BLaER1 treated with 17β-estradiol and CSF1 and Interleukin-3, amounts not matched to agents 10 nM and 100 nM (cell line): ENCODE data around the gene PIGS.
A peak's percentile ranks its signal among the peaks of the same experiment; 100 is the strongest.

Experiments
- H3K27ac ChIP-seq, 11 experiments: shearing (Covaris generic); formaldehyde crosslinking; 2 replicates each; pipeline ENCODE4 v1.8.1; 2022
- H3K27me3 ChIP-seq, 11 experiments: shearing (Covaris generic); formaldehyde crosslinking; 2 replicates each; pipeline ENCODE4 v1.8.1; 2022
- H3K36me3 ChIP-seq, 11 experiments: shearing (Covaris generic); formaldehyde crosslinking; 2 replicates each; pipeline ENCODE4 v1.8.1; 2022
- H3K4me1 ChIP-seq, 10 experiments: shearing (Covaris generic); formaldehyde crosslinking; 2 replicates each; pipeline ENCODE4 v1.8.1; 2022
- H3K4me2 ChIP-seq, 11 experiments: shearing (Covaris generic); formaldehyde crosslinking; 2 replicates each; pipeline ENCODE4 v1.8.1; 2022
- H3K4me3 ChIP-seq, 10 experiments: shearing (Covaris generic); formaldehyde crosslinking; 2 replicates each; pipeline ENCODE4 v1.8.1; 2022
- H3K9ac ChIP-seq, 11 experiments: shearing (Covaris generic); formaldehyde crosslinking; 2 replicates each; pipeline ENCODE4 v1.8.1; 2022
- H3K9me3 ChIP-seq, 11 experiments: shearing (Covaris generic); formaldehyde crosslinking; replicated peaks in 1 of 11; 2 replicates each; pipeline ENCODE4 v1.8.1; 2022
- H4K20me1 ChIP-seq, 11 experiments: shearing (Covaris generic); formaldehyde crosslinking; 2 replicates each; pipeline ENCODE4 v1.8.1; 2022
- Cebpa-rat ChIP-seq, 11 experiments: shearing (Covaris generic); IDR thresholded peaks; 2 replicates each; pipeline ENCODE4 v1.8.1; 2022

PIGS gene

GRCh38 chr17:28571361-28572122 is at the start of gene PIGS:
Gene PIGS (minus strand): TSS chr17:28571524. CDS start chr17:28571496, 28 bp downstream.
- Histone ChIP-seq H3K36me3 (peaks cover 2 to 39% (median 18%) of the 10 kb centered on the region in 11 experiments; a peak in 17 of 22 replicates), H3K4me1 (peaks cover 58 to 70% (median 65%) of the 10 kb centered on the region in 10 experiments), H3K4me2 (peak within 1 kb of the TSS; percentile 82 to 96 (median 89)), H3K27me3 (no peaks in the 10 kb centered on the region), H3K9me3 (no peaks in the 10 kb centered on the region), H4K20me1 (peaks cover 9 to 35% (median 27%) of the 10 kb centered on the region in 11 experiments; a peak in 14 of 22 replicates), H3K4me3 (peak within 1 kb of the TSS; percentile 78 to 99 (median 96)), H3K9ac (peak within 1 kb of the TSS; percentile 79 to 88 (median 87)), H3K27ac (peak within 1 kb of the TSS; percentile 70 to 83 (median 76))
- TF ChIP-seq Cebpa-rat (IDR thresholded peaks at IDR 0.05), result no peak

GRCh38 chr17:28620010-28620409 is 48.7 kb upstream of the PIGS start:
- H3K4me1 ChIP-seq, result peaks cover 0 to 16% (median under 1%) of the 10 kb centered on the region in 10 experiments; a peak in 9 of 20 replicates
- no peaks in the 10 kb centered on the region for H3K9me3 ChIP-seq
- H3K9ac ChIP-seq, result no peak overlapping the region
- H3K36me3 ChIP-seq, result peaks cover 100% of the 10 kb centered on the region in 11 experiments
- peaks cover 33 to 87% (median 72%) of the 10 kb centered on the region in 11 experiments; a peak in 17 of 22 replicates for H4K20me1 ChIP-seq
- no peaks in the 10 kb centered on the region for H3K27me3 ChIP-seq
- no peak overlapping the region for H3K27ac ChIP-seq
- H3K4me3 ChIP-seq, result no peak overlapping the region
- no peak overlapping the region for H3K4me2 ChIP-seq
- TF ChIP-seq Cebpa-rat (IDR thresholded peaks at IDR 0.05), result no peak

GRCh38 chr17:28618464-28618863 is 47.1 kb upstream of the PIGS start:
- H3K4me3 ChIP-seq, result no peak overlapping the region
- no peaks in the 10 kb centered on the region for H3K9me3 ChIP-seq
- peaks cover 32 to 87% (median 72%) of the 10 kb centered on the region in 11 experiments; a peak in 18 of 22 replicates for H4K20me1 ChIP-seq
- peaks cover 0 to 28% (median 16%) of the 10 kb centered on the region in 10 experiments; a peak in 15 of 20 replicates for H3K4me1 ChIP-seq
- no peaks in the 10 kb centered on the region for H3K27me3 ChIP-seq
- TF ChIP-seq Cebpa-rat (IDR thresholded peaks at IDR 0.05), result no peak
- H3K27ac ChIP-seq, result no peak overlapping the region
- H3K36me3 ChIP-seq, result peaks cover 100% of the 10 kb centered on the region in 11 experiments
- no peak overlapping the region for H3K4me2 ChIP-seq
- H3K9ac ChIP-seq, result no peak overlapping the region

GRCh38 chr17:28616281-28616680 is 45.0 kb upstream of the PIGS start:
- no peak for TF ChIP-seq Cebpa-rat (IDR thresholded peaks at IDR 0.05)
- H3K27me3 ChIP-seq, result no peaks in the 10 kb centered on the region
- no peak overlapping the region for H3K9ac ChIP-seq
- no peaks in the 10 kb centered on the region for H3K9me3 ChIP-seq
- H3K27ac ChIP-seq, result no peak overlapping the region
- H3K4me1 ChIP-seq, result peaks cover 0 to 40% (median 27%) of the 10 kb centered on the region in 10 experiments; a peak in 16 of 20 replicates
- H3K36me3 ChIP-seq, result peaks cover 98 to 100% (median 100%) of the 10 kb centered on the region in 11 experiments
- H3K4me3 ChIP-seq, result no peak overlapping the region
- H4K20me1 ChIP-seq, result peaks cover 17 to 84% (median 58%) of the 10 kb centered on the region in 11 experiments; a peak in 18 of 22 replicates
- no peak overlapping the region for H3K4me2 ChIP-seq

GRCh38 chr17:28615260-28615940 is 44.1 kb upstream of the PIGS start:
- H3K36me3 ChIP-seq, result peaks cover 98 to 100% (median 100%) of the 10 kb centered on the region in 11 experiments
- no peak overlapping the region for H3K4me3 ChIP-seq
- no peaks in the 10 kb centered on the region for H3K9me3 ChIP-seq
- peaks cover 15 to 77% (median 49%) of the 10 kb centered on the region in 11 experiments; a peak in 18 of 22 replicates for H4K20me1 ChIP-seq
- H3K27ac ChIP-seq, result no peak overlapping the region
- no peaks in the 10 kb centered on the region for H3K27me3 ChIP-seq
- H3K4me2 ChIP-seq, result no peak overlapping the region; a peak in 1 of 22 replicates
- no peak overlapping the region for H3K9ac ChIP-seq
- peaks cover 0 to 40% (median 27%) of the 10 kb centered on the region in 10 experiments; a peak in 16 of 20 replicates for H3K4me1 ChIP-seq
- no peak for TF ChIP-seq Cebpa-rat (IDR thresholded peaks at IDR 0.05)

GRCh38 chr17:28613931-28614381 is 42.6 kb upstream of the PIGS start, which contains the start of gene RSKR:
Gene RSKR (minus strand): TSS chr17:28614185. CDS start chr17:28614161, 24 bp downstream.
- no peak for TF ChIP-seq Cebpa-rat (IDR thresholded peaks at IDR 0.05)
- Histone ChIP-seq H3K4me3 (no peak within 1 kb of the TSS), H3K4me1 (peaks cover 0 to 40% (median 27%) of the 10 kb centered on the region in 10 experiments; a peak in 16 of 20 replicates), H3K27ac (peak within 1 kb of the TSS in 2 of 11 experiments; percentile 9 to 22; a peak in 1 of 22 replicates), H3K27me3 (no peaks in the 10 kb centered on the region), H3K36me3 (peaks cover 96 to 100% (median 100%) of the 10 kb centered on the region in 11 experiments), H3K9me3 (no peaks in the 10 kb centered on the region), H4K20me1 (peaks cover 15 to 64% (median 40%) of the 10 kb centered on the region in 11 experiments; a peak in 18 of 22 replicates), H3K9ac (peak within 1 kb of the TSS in 9 of 11 experiments; percentile 4 to 48 (median 26); a peak in 10 of 22 replicates), H3K4me2 (peak within 1 kb of the TSS in 7 of 11 experiments; percentile 14 to 41 (median 23); a peak in 11 of 22 replicates)

- H3K27ac ChIP-seq, result 0 out of 22 replicates have a peak overlapping the region, but pooled peaks of 1 of the 11 experiments have one; percentile 9
- no peak overlapping the region for H3K4me3 ChIP-seq
- no peak for TF ChIP-seq Cebpa-rat (IDR thresholded peaks at IDR 0.05)
- no peaks in the 10 kb centered on the region for H3K27me3 ChIP-seq
- H3K9me3 ChIP-seq, result no peaks in the 10 kb centered on the region
- H3K9ac ChIP-seq, result peak overlapping the region in 3 of 11 experiments; percentile 4 to 34 (median 28); a peak in 4 of 22 replicates
- H3K4me2 ChIP-seq, result peak overlapping the region in 7 of 11 experiments; percentile 14 to 41 (median 23); a peak in 11 of 22 replicates
- H3K36me3 ChIP-seq, result peaks cover 93 to 100% (median 98%) of the 10 kb centered on the region in 11 experiments
- H3K4me1 ChIP-seq, result peaks cover 0 to 40% (median 27%) of the 10 kb centered on the region in 10 experiments; a peak in 16 of 20 replicates
- peaks cover 15 to 62% (median 38%) of the 10 kb centered on the region in 11 experiments; a peak in 18 of 22 replicates for H4K20me1 ChIP-seq
Measured at GRCh38 chr17:28612936-28613872, 41.9 kb upstream of the PIGS start.
